IMR-90 (cell line): Measurements from ENCODE around the gene DNAI2. TPM values are rescaled to one million over a fixed set of nuclear protein-coding genes. Genes with fewer than 3 reads are reported as not detected.

Source experiments
- ATAC-seq: fragments of 200-7000 bp; cut with Tn5 transposase; 2 replicates; pipeline ENCODE4 v1.9.1; 2020; ENCODE audit warnings: low read depth, mild to moderate bottlenecking, moderate library complexity
- BruUV-seq: library from RNA; stranded (reverse); fragments of 400-500 nt; replicated peaks from 2 replicates; lab custom pipeline; 2021; lab: Mats Ljungman, UMichigan
- CTCF ChIA-PET: fragments of 300-600 bp; formaldehyde crosslinking; extraction: SDS; loops from one replicate; lab custom pipeline; 2021; ENCODE audit warnings: antibody characterized with exemption; lab: Yijun Ruan, JAX
- POLR2A ChIA-PET: fragments of 300-600 bp; sonication (Branson Sonifier 250); formaldehyde crosslinking; loops from one replicate; lab custom pipeline; 2022; ENCODE audit warnings: antibody characterized with exemption; ENCODE audit not compliant: unreplicated experiment; lab: Charles Lee
- DNase-seq: peaks from one replicate; pipeline ENCODE4 v3.0.0; 2013
- H2AFZ ChIP-seq: replicated peaks from 2 replicates; pipeline ENCODE3; 2013; ENCODE audit warnings: low read length, mild to moderate bottlenecking; ENCODE audit not compliant: poor library complexity
- H2AK5ac ChIP-seq: 2 replicates; pipeline ENCODE4 v1.6.1; 2013; ENCODE audit warnings: low read depth, low read length, inconsistent platforms
- H2AK9ac ChIP-seq: replicated peaks from 2 replicates; pipeline ENCODE3; 2013; ENCODE audit warnings: mild to moderate bottlenecking, low read depth, low read length, moderate library complexity; ENCODE audit not compliant: poor library complexity
- H2BK120ac ChIP-seq: 2 replicates; pipeline ENCODE4 v1.6.1; 2013; ENCODE audit warnings: low read depth, low read length, inconsistent platforms
- H2BK15ac ChIP-seq: 3 replicates; pipeline ENCODE4 v1.6.1; 2013; ENCODE audit warnings: low read depth, low read length, inconsistent platforms
- H2BK20ac ChIP-seq: 2 replicates; pipeline ENCODE4 v1.6.1; 2013; ENCODE audit warnings: low read depth, mild to moderate bottlenecking, inconsistent platforms, low read length, moderate library complexity
- H2BK5ac ChIP-seq: 2 replicates; pipeline ENCODE4 v1.6.1; 2013; ENCODE audit warnings: mild to moderate bottlenecking, low read depth, low read length, inconsistent platforms; ENCODE audit not compliant: poor library complexity, severe bottlenecking
- H3K14ac ChIP-seq: replicated peaks from 2 replicates; pipeline ENCODE4 v1.6.1; 2013; ENCODE audit warnings: low read depth, low read length, inconsistent platforms
- H3K18ac ChIP-seq: 2 replicates; pipeline ENCODE4 v1.6.1; 2013; ENCODE audit warnings: low read depth, low read length, control low read depth
- H3K23ac ChIP-seq: 2 replicates; pipeline ENCODE4 v1.6.1; 2013; ENCODE audit warnings: low read depth, low read length, inconsistent platforms
- H3K27ac ChIP-seq: 2 replicates; pipeline ENCODE4 v1.5.1; 2013; ENCODE audit warnings: mild to moderate bottlenecking, control low read depth, low read length; ENCODE audit not compliant: insufficient read depth
- H3K27me3 ChIP-seq: 2 replicates; pipeline ENCODE4 v1.6.1; 2013; ENCODE audit warnings: low read length; ENCODE audit not compliant: control insufficient read depth, insufficient read depth
- H3K36me3 ChIP-seq: 2 replicates; pipeline ENCODE4 v1.6.1; 2013; ENCODE audit warnings: low read length, mixed read lengths; ENCODE audit not compliant: control insufficient read depth, insufficient read depth
- H3K4ac ChIP-seq: 2 replicates; pipeline ENCODE4 v1.6.1; 2013; ENCODE audit warnings: low read depth, low read length, inconsistent platforms
- H3K4me1 ChIP-seq: 2 replicates; pipeline ENCODE4 v1.6.1; 2013; ENCODE audit warnings: low read length, mixed read lengths; ENCODE audit not compliant: control insufficient read depth, insufficient read depth
- H3K4me2 ChIP-seq: 2 replicates; pipeline ENCODE4 v1.6.1; 2013; ENCODE audit warnings: low read depth, mild to moderate bottlenecking, control low read depth, low read length, moderate library complexity
- H3K4me3 ChIP-seq: 2 replicates; pipeline ENCODE4 v1.5.1; 2013; ENCODE audit warnings: low read depth, mild to moderate bottlenecking, control low read depth, low read length, moderate library complexity; ENCODE audit not compliant: insufficient read depth
- H3K56ac ChIP-seq: 2 replicates; pipeline ENCODE4 v1.6.1; 2013; ENCODE audit warnings: low read length, inconsistent platforms; ENCODE audit not compliant: insufficient read depth; ENCODE audit errors: extremely low read depth
- H3K79me1 ChIP-seq, 2 experiments: 2 replicates each; pipeline ENCODE4 v1.6.1; 2013; ENCODE audit warnings: low read length in 2 of 2, inconsistent platforms in 1 of 2, low read depth in 1 of 2
- H3K9ac ChIP-seq: 2 replicates; pipeline ENCODE4 v1.6.1; 2013; ENCODE audit warnings: low read depth, low read length, control low read depth
- H3K9me1 ChIP-seq: 2 replicates; pipeline ENCODE4 v1.6.1; 2013; ENCODE audit warnings: low read length, inconsistent platforms; ENCODE audit not compliant: insufficient read depth
- H3K9me3 ChIP-seq: 2 replicates; pipeline ENCODE4 v1.6.1; 2013; ENCODE audit warnings: low read length; ENCODE audit not compliant: control insufficient read depth, insufficient read depth
- H4K20me1 ChIP-seq: 2 replicates; pipeline ENCODE4 v1.6.1; 2013; ENCODE audit warnings: low read length, inconsistent platforms; ENCODE audit not compliant: insufficient read depth
- H4K5ac ChIP-seq: 2 replicates; pipeline ENCODE4 v1.6.1; 2013; ENCODE audit warnings: mild to moderate bottlenecking, low read depth, low read length, control low read depth
- H4K8ac ChIP-seq, 2 experiments: 2 replicates each; pipeline ENCODE4 v1.6.1; 2013; ENCODE audit warnings: low read depth in 2 of 2, low read length in 2 of 2, control low read depth in 1 of 2, inconsistent platforms in 1 of 2
- H4K91ac ChIP-seq: 2 replicates; pipeline ENCODE4 v1.6.1; 2013; ENCODE audit warnings: low read depth, low read length, inconsistent platforms; ENCODE audit not compliant: insufficient read depth
- BHLHE40 ChIP-seq: fragments of 150-350 bp; IDR thresholded peaks from 2 replicates; pipeline ENCODE4 v1.6.1; 2016; ENCODE audit warnings: mild to moderate bottlenecking, low read depth, low read length
- POLR2A ChIP-seq: IDR thresholded peaks from 2 replicates; pipeline ENCODE4 v1.6.1; 2012; ENCODE audit warnings: mild to moderate bottlenecking, low read depth, low read length
- RAD21 ChIP-seq: IDR thresholded peaks from 2 replicates; pipeline ENCODE4 v1.6.1; 2012; ENCODE audit warnings: low read length, improper control_type of control experiment
- RCOR1 ChIP-seq: IDR thresholded peaks from 2 replicates; pipeline ENCODE4 v1.6.1; 2012; ENCODE audit warnings: mild to moderate bottlenecking, low read length, improper control_type of control experiment; ENCODE audit not compliant: insufficient replicate concordance
- WGBS, 2 experiments: methylation state at CpG; one replicate each; pipeline versions ENCODE4 v1.1.5 to v1.1.7; 2013; ENCODE audit warnings: missing lambda C conversion rate in 2 of 2; ENCODE audit not compliant: insufficient read length in 1 of 2; ENCODE audit errors: extremely low coverage in 2 of 2; 5-methylcytosine and 5-hydroxymethylcytosine counted together
- dilution Hi-C: fragments of 300-500 bp; cut with HindIII; formaldehyde crosslinking; loops from one replicate; pipeline ENCODE4 v1.14.3; 2018; ENCODE audit warnings: low sequenced_read_pairs; ENCODE audit not compliant: unreplicated experiment
- in situ Hi-C: fragments of 300-500 bp; cut with MboI; formaldehyde crosslinking; loops from 3 replicates; pipeline ENCODE4 v1.14.3; 2019; ENCODE audit warnings: low sequenced_read_pairs, inconsistent platforms, mixed read lengths
- intact Hi-C: fragments of 100-400 bp; cut with micrococcal nuclease; formaldehyde crosslinking; loops from 2 replicates; pipeline ENCODE4 v1.10.0; 2022
- polyA plus RNA-seq, 3 experiments: library from polyadenylated mRNA; depleted of rRNA; stranded (reverse); fragments of >200 nt; gene quantifications; 2 replicates each; pipeline ENCODE4 v1.2.3, GENCODE V29; 2012; ENCODE audit warnings: low replicate concordance in 1 of 3
- total RNA-seq: library from RNA; depleted of rRNA; stranded (reverse); fragments of >200 nt; gene quantifications from 2 replicates; pipeline ENCODE4 v1.2.3, GENCODE V29; 2012

Gene DNAI2
- total and polyA plus RNA-seq, 2 of the 4 experiments (the other 2 are of a cell fraction): not detected

GRCh38 chr17:74334393-74335039, 60.5 kb downstream of the DNAI2 start:
- H3K14ac ChIP-seq: no peak overlapping the region
- no peak overlapping the region for H3K4me3 ChIP-seq
- H4K91ac ChIP-seq: no peak overlapping the region
- H2BK120ac ChIP-seq: no peak overlapping the region
- no peak overlapping the region for H4K8ac ChIP-seq
- no peaks in the 10 kb centered on the region for H3K4me1 ChIP-seq
- no peak overlapping the region for H2AFZ ChIP-seq
- no peak overlapping the region for H3K4me2 ChIP-seq
- H3K27me3 ChIP-seq: no peaks in the 10 kb centered on the region
- H3K79me1 ChIP-seq: no peaks in the 10 kb centered on the region
- ChIA-PET CTCF (no interaction called here), POLR2A (no interaction called here)
- no peak overlapping the region for H2AK9ac ChIP-seq
- H3K56ac ChIP-seq: no peak overlapping the region
- H3K9ac ChIP-seq: no peak overlapping the region
- no TSS peak for BruUV-seq
- no peak overlapping the region for H3K23ac ChIP-seq
- no peaks in the 10 kb centered on the region for H3K9me3 ChIP-seq
- no peaks in the 10 kb centered on the region for H4K20me1 ChIP-seq
- TF ChIP-seq RCOR1: no peak
- no peak for TF ChIP-seq POLR2A
- no peak for TF ChIP-seq BHLHE40
- no peak for TF ChIP-seq RAD21
- no peak overlapping the region for H2AK5ac ChIP-seq
- H3K27ac ChIP-seq: no peak overlapping the region
- dilution Hi-C loops (no loop called here), intact Hi-C loops (no loop called here), in situ Hi-C loops (no loop called here)
- no peaks in the 10 kb centered on the region for H3K36me3 ChIP-seq
- no peak overlapping the region for H2BK5ac ChIP-seq
- no peak overlapping the region for H2BK15ac ChIP-seq
- ATAC-seq (no peak), DNase-seq (no peak)
- no peaks in the 10 kb centered on the region for H3K9me1 ChIP-seq
- H3K4ac ChIP-seq: no peak overlapping the region
- H2BK20ac ChIP-seq: no peak overlapping the region
- H4K5ac ChIP-seq: no peak overlapping the region
- 80% methylated on average over 1 of the region's 2 CpGs; no CpG with 5 or more reads in 1 of the 2 experiments for WGBS, 2 experiments
- H3K18ac ChIP-seq: no peak overlapping the region
